Adrenal gland (tissue), 12 donors: ENCODE results near the gene GRM8. TPM values are rescaled to one million over a fixed set of nuclear protein-coding genes. Genes with fewer than 3 reads are reported as not detected.
A peak's percentile ranks its signal among the peaks of the same experiment; 100 is the strongest.

Source experiments
- DNase-seq, 7 donors: peaks; one replicate each; pipeline ENCODE4 v3.0.0-alpha.2; 2019 to 2020
- H3K27ac ChIP-seq, 5 donors: fragments of 200-600 bp; sonication (generic) in 4 of 5; 1 replicate in 3 of 5; 2 replicates in 2 of 5; pipeline versions ENCODE4 v1.5.1 to v1.8.0; 2016 to 2020; ENCODE audit warnings: mild to moderate bottlenecking in 1 of 5
- H3K27me3 ChIP-seq: fragments of 200-600 bp; 2 replicates; pipeline ENCODE4 v1.8.0; 2021
- H3K36me3 ChIP-seq, 2 donors: fragments of 200-600 bp; replicated peaks in 1 of 2; 1 replicate in 1 of 2; 2 replicates in 1 of 2; pipeline versions ENCODE4 v1.5.1 to v1.8.0; 2018 to 2022
- H3K4me1 ChIP-seq, 2 donors: fragments of 200-600 bp; replicated peaks in 1 of 2; 1 replicate in 1 of 2; 2 replicates in 1 of 2; pipeline versions ENCODE4 v1.5.1 to v1.8.0; 2018 to 2021
- H3K4me3 ChIP-seq, 4 donors: fragments of 200-600 bp; sonication (generic) in 3 of 4; one replicate each; pipeline ENCODE4 v1.5.1; 2016 to 2018
- H3K9me3 ChIP-seq, 3 donors: fragments of 200-600 bp; sonication (generic) in 1 of 3; replicated peaks in 1 of 3; 1 replicate in 2 of 3; 2 replicates in 1 of 3; pipeline versions ENCODE4 v1.5.1 to v1.8.0; 2016 to 2021
- CTCF ChIP-seq, 6 experiments: fragments of 450-650 bp in 4 of 6; fragments of 200-600 bp in 2 of 6; sonication (generic) in 1 of 6; IDR thresholded peaks; 1 replicate in 5 of 6; 2 replicates in 1 of 6; pipeline versions ENCODE4 v1.5.1 to v1.8.0; 2016 to 2021; ENCODE audit warnings: antibody characterized with exemption in 6 of 6, mild to moderate bottlenecking in 2 of 6, moderate library complexity in 1 of 6
- POLR2A ChIP-seq, 2 donors: fragments of 450-650 bp; IDR thresholded peaks; one replicate each; pipeline ENCODE4 v1.6.1; 2017; ENCODE audit warnings: antibody characterized with exemption in 2 of 2, mild to moderate bottlenecking in 2 of 2, moderate library complexity in 1 of 2
- WGBS, 4 donors: extraction: QIAGEN DNeasy Blood & Tissue Kit in 2 of 4; methylation state at CpG; one replicate each; pipeline versions ENCODE4 v1.1.5 to v1.1.7; 2013 to 2017; 5-methylcytosine and 5-hydroxymethylcytosine counted together
- intact Hi-C, 2 donors: fragments of 100-400 bp; cut with DNase I; formaldehyde crosslinking; loops; one replicate each; pipeline versions ENCODE4 v1.14.1 to v1.15.0; 2022 to 2023
- polyA plus RNA-seq, 3 donors: library from polyadenylated mRNA; stranded (reverse); fragments of 200-250 nt in 2 of 3; fragments of 350-450 nt in 1 of 3; fragmentation: Illumina TruSeq in 1 of 3; extraction: RNeasy Lipid Tissue Mini Kit (QIAGEN cat#74804) in 1 of 3; gene quantifications; one replicate each; pipeline ENCODE4 v1.2.3, GENCODE V29; 2013 to 2014
- total RNA-seq, 9 donors: library from RNA; depleted of rRNA in 4 of 9; stranded (reverse); fragments of >200 nt in 4 of 9; fragments of 120-200 nt in 1 of 9; fragmentation: NEBNext Ultra II Directional in 1 of 9; extraction: Animal tissue kit (Norgen Biotek cat#: 25700) in 1 of 9; gene quantifications; one replicate each; pipeline versions ENCODE4 v1.1.0 to v1.2.4, GENCODE V29; 2013 to 2023
- donor health status: healthy with polysubstance abuse.
- donor health status: Bipolar disorder and iron deficiency.
- donor health status: DM: yes; HTN: yes; CAD: no.
- donor health status: DM: no; HTN: no; CAD: no.
- donor health status: DM: no; HTN: no; CAD: no.
- donor health status: DM: yes; HTN: yes; CAD: no.

Gene GRM8
- total and polyA plus RNA-seq, 12 donors = 0.10 to 2.5 (median 0.92) TPM; not detected in 5

- H3K27me3 ChIP-seq = no peaks in the 10 kb centered on the region
- peak in 1 of 7 donors; percentile 52 for DNase-seq
- no peaks in the 10 kb centered on the region for H3K4me1 ChIP-seq
- intact Hi-C loops = no loop called here
- no peaks in the 10 kb centered on the region for H3K9me3 ChIP-seq
- no peak overlapping the region for H3K4me3 ChIP-seq
- TF ChIP-seq CTCF (IDR thresholded peaks at IDR 0.05) (no peak), POLR2A (IDR thresholded peaks at IDR 0.05) (no peak)
- 66 to 87% (median 75%) methylated on average over 3 of the region's 3 CpGs for WGBS, 4 donors
- no peaks in the 10 kb centered on the region for H3K36me3 ChIP-seq
- H3K27ac ChIP-seq = no peak overlapping the region
Measured at GRCh38 chr7:127066974-127067373, 185.8 kb downstream of the GRM8 start.

DNA sequence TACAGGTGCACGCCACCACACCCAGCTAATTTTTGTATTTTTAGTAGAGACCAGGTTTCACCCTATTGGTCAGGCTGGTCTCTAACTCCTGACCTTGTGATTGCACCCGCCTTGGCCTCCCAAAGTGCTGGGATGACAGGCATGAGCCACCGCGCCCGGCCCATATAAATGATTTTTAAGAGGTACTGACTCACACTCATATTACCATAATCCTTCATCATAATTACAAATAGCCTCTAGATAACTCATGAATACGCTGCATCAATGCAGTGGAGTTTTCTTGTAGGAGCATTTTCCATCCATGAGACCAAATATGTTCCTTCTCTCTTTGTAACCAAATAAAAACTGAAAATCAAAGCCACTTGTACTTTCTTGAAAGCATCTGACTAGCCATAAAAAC is 193.3 kb downstream of the GRM8 start:
- Histone ChIP-seq H3K9me3 (no peaks in the 10 kb centered on the region), H3K27ac (no peak overlapping the region), H3K27me3 (no peaks in the 10 kb centered on the region), H3K4me1 (no peaks in the 10 kb centered on the region), H3K4me3 (no peak overlapping the region), H3K36me3 (no peaks in the 10 kb centered on the region)
- DNase-seq = no peak
- TF ChIP-seq POLR2A (IDR thresholded peaks at IDR 0.05) = no peak
- TF ChIP-seq CTCF (IDR thresholded peaks at IDR 0.05) = no peak
- intact Hi-C loops = no loop called here
- 79 to 94% (median 82%) methylated on average over 6 of the region's 6 CpGs for WGBS, 4 donors

DNA sequence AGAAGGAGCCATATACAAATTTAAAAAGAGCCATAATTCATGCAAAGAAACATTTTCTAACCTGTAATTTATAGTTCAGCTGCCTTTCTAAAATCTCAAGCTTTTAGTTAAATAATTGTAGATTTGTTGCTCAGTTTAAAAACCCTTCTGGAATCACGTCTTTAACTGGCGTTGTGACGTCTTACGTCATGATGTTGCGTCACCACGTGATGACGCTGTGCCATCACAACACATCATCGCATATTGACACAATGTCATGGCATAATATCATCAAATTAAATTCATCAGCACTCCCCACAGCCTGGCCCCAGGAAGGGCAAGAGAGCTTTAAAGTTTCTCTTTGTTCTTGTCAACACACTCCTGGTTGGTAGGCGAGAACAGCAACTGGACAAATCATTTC is 194.8 kb downstream of the GRM8 start:
- intact Hi-C loops = no loop called here
- no peaks in the 10 kb centered on the region for H3K36me3 ChIP-seq
- H3K4me1 ChIP-seq = no peaks in the 10 kb centered on the region
- H3K27ac ChIP-seq = no peak overlapping the region
- no peaks in the 10 kb centered on the region for H3K27me3 ChIP-seq
- H3K9me3 ChIP-seq = no peaks in the 10 kb centered on the region
- no peak for DNase-seq
- H3K4me3 ChIP-seq = no peak overlapping the region
- 71 to 79% (median 74%) methylated on average over 9 of the region's 9 CpGs for WGBS, 4 donors
- TF ChIP-seq POLR2A (IDR thresholded peaks at IDR 0.05) (no peak), CTCF (IDR thresholded peaks at IDR 0.05) (no peak)

- no peaks in the 10 kb centered on the region for H3K27me3 ChIP-seq
- intact Hi-C loops = no loop called here
- H3K36me3 ChIP-seq = no peaks in the 10 kb centered on the region
- no peak overlapping the region for H3K27ac ChIP-seq
- H3K4me3 ChIP-seq = no peak overlapping the region
- no peak for DNase-seq
- no peak for TF ChIP-seq POLR2A (IDR thresholded peaks at IDR 0.05)
- H3K4me1 ChIP-seq = no peaks in the 10 kb centered on the region
- no peaks in the 10 kb centered on the region for H3K9me3 ChIP-seq
Measured at GRCh38 chr7:127056202-127056601, 196.5 kb downstream of the GRM8 start.

DNA sequence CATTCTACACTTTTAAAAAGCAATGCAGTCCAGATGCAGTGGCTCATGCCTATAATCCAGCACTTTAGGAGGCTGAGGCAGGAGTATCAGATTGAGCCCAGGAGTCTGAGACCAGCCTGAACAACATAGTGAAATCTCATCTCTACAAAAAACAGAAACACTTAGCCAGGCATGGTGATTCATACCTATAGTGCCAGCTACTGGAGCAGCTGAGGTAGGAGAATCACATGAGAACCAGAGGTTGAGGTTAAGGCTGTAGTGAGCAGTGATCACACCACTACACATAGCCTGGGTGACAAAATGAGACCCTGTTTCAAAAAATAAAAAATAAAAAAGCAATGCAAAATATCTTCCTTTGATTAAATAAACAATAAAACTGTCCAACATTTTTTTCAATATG is 205.2 kb downstream of the GRM8 start:
- no peak for DNase-seq
- Histone ChIP-seq H3K36me3 (no peaks in the 10 kb centered on the region), H3K27ac (no peak overlapping the region), H3K9me3 (no peaks in the 10 kb centered on the region), H3K4me1 (no peaks in the 10 kb centered on the region), H3K4me3 (no peak overlapping the region), H3K27me3 (no peaks in the 10 kb centered on the region)
- TF ChIP-seq POLR2A (IDR thresholded peaks at IDR 0.05) (no peak), CTCF (IDR thresholded peaks at IDR 0.05) (no peak)
- intact Hi-C loops = no loop called here
